GM21515 (cell line): ENCODE measurements around the gene TFEB.

Experiments used
- ATAC-seq: cut with Tn5 transposase; IDR thresholded peaks from one replicate; pipeline ENCODE4 v1.9.1; 2021; ENCODE audit not compliant: unreplicated experiment

Gene TFEB

DNA sequence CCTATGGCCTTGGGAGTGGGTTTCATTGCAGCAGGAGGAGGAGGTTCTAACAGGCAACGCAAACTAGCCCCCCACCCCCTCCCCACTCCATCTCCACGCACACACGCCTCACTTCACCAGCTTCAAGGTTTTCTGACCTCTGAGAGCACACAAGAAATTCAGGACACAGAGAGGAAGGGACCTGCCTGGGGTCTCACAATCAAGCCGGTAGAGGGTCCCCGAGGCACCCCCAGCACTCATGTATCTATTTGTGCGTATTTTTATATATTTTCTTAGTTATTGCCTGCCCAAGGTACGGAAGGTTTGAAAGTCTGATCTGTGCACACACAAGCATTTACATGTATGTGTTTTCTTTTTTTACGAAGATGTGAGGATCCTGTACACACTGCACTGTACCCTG lies 80.2 kb downstream of the TFEB start:
- no peak for ATAC-seq

DNA sequence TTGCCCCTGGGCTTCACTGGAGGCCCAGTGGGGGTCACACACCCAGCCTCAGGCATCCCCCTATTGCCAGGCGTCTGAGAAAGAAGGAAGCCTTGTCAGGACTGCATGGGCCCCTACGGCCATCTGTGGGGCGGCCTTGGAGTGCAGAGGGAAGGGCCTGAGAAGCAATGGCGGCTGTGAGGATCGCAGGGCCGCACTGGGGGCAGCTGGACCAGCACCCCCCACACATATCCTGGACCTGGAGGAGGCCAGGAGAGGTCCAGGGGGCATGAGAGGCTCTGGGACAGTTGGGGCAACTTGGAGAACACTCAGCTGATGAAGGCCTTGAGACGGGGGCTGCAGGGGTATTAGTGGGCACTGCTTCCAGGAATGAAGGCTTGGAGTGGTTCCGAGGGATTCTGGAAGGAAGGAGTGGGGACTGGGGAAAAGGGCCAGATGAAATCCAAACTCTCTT lies 80.7 kb downstream of the TFEB start:
- ATAC-seq: no peak

DNA sequence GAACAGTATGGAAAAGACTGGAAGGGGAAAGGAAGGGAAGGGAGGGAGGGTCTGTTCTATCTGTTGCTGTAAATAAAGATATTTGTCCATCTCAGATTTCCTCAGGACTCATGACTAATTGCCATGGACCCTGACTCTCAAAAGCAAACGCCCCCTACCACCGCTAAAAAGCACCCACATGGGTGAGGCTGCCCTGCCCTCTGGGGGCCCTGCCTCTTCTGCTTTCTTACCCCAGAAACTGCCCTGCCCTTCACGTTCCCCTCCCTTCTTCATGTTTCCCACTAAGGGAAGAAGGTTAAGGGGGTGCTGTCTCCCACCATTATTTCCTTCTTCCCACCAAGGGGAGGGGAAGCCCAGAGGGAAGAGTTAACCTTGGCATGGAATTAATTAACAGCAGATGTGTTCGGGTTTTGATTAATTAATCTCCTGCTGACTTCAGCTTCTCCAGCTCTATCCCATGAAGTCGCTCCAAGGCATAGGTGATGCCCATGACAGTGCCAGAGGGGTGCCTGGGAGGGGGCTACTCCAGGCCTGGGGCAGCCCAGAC lies 81.2 kb downstream of the TFEB start:
- no peak for ATAC-seq

DNA sequence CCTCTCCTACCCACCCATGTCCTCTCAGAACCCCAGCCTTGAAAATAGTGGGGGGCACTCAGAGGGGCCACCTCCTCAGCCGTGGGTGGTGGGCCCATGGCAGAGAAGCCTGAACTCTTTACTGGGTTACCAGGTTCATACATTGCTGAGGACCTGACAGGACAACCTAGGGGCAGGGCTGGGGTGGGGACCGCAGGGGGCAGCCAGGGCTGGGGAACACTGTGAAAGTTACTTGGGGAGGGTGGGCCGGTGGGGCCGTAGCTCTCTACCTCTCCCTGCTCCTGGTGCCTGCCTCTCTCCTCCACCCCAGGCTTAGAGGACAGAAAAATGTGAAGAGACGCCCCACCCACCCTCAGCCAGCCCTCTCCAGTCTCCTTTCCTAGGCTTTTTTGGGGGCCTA lies 81.7 kb downstream of the TFEB start:
- ATAC-seq: no peak

GRCh38 chr6:41652866-41653652 lies 82.3 kb downstream of the TFEB start:
- no peak for ATAC-seq

DNA sequence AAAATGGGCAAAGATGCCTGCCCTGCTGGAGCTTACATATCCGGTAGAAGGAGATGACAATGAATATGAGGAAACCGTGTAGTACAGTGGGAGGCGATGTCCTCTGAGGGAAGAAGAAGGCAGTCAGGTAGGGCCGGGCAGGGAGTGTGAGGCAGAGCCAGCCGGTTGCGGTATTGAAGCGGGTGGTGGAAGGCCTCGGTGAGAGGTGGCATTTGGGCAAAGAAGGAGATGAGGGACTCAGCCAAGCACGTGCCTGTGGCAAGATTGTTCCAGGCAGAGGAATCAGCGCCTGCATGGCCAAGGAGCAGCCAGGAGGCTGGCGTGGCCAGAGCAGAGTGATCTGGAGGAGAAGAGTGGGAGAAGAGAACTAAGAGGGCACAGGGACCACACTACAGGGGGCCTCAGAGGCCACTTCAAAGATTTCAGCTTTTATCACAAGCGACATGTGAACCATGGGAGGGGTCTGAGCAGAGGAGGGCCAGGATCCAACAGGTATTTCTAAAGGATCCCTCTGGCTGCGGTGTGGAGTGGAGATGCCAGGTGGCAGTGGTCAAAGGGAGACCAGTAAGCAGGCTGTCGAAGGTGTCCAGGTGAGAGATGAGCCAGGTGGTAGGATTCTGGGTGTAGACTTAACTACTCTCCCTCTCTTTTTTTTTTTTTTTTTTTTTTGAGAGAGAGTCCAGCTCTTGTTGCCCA lies 83.3 kb downstream of the TFEB start:
- no peak for ATAC-seq

DNA sequence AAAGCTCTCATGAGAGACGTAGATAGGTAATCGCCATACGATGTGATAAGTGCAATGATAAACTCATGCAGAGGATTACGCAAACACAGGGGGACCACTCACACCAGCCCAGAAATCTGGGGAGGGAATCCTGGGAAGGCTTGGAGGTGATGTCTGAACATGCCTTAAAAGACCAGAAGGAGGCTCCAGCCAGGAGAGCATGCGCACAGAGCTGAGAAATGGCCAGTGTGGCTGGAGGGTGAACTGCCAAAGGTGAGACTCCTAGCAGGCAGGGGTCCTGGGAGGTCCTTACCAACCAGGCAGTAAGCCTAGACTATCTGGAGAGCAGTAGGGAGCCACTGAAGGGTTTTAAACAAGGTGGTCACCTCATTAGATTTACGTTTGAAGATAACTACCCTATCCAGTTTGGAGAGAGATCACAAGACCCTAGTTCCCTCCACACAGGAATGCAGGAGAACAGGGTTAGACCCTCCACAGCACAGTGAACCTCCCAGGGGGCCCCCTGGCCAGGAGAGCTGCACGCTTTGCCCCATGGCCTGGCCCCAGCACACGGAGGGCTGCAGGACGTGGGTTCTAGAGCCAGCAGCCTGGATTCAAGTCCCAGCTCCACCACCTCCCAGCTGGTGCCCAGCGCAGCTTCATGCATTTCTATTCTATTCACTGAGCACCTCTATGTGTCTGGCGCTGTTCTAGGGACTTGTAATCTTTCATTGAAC lies 84.0 kb downstream of the TFEB start:
- ATAC-seq: no peak

DNA sequence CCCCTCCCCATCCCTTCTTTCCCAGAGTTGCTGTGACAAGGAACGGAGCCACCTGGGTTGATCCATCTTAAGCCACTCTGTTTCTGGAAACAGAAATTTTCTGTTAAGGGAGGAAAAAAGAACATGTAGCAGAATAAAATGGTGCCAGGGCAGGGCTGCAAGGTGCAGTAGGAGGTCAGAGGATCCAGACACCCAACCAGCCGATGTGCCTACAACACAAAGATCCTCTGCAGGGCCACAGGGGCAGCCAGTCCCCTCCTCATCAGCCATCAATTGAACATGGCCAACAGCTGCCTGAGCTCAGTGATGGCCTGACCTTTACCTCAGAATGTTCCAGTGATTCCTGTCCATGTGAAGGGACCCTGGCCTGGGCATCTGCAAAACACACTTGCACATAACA lies 85.3 kb downstream of the TFEB start:
- no peak for ATAC-seq

- no peak for ATAC-seq
Observed at GRCh38 chr6:41649596-41649995, 85.8 kb downstream of the TFEB start.

GRCh38 chr6:41648921-41649320 lies 86.5 kb downstream of the TFEB start:
- ATAC-seq: no peak

- no peak for ATAC-seq
Observed at GRCh38 chr6:41648070-41648585, 87.3 kb downstream of the TFEB start.

DNA sequence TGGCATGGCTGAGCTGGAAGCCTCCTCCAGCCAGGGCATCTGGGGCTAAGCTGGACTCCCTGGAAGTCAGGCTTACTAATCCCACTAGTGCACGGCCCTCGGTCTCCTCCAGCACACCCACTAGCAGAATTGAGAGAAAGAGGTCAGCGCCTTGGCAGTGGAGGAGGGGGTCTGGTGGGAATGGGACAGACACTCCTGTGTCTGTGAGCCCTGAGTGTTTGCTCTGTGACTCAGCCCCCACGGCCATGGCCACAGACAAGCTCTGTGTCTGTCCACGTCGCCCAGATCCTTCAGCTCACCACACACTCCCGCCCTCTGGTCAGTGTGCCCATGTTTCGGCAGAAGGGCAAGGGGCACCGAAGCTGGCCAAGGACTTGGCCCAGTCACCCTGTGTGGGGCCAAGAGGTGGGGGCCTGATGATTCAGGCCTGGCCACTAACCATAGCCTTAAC lies 88.3 kb downstream of the TFEB start:
- ATAC-seq: no peak

- no peak for ATAC-seq
Observed at GRCh38 chr6:41646026-41646795, 89.2 kb downstream of the TFEB start.

DNA sequence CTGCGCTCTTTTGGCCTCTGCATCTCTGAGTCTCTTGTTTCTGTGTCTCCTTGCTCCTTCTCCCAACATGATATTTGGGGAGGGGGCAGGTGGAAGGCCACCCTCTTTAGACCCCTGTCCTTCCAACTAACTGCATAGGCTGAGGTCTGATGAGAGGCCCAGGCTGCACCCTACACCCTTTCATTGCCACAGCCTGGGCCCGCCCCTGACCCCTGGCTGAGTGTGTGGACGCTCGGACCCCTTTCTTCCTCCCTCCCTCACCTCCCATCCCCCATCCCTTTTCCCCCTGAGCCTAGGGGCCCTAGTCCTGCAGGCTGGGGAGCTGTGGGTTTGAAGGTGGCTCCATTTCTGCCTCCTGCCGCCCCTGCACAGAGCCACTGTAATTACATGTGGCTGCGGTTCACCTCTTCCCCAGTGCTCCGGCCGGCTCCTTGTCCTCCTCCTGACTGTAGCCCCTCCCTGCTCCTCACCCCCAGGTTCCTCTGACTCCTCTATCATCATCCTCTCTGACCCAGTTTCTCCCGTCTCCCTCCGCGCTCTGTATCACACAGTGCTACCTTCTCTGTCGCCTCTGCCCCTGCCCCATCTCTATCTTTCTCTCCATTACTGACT lies 90.3 kb downstream of the TFEB start:
- no peak for ATAC-seq

- ATAC-seq: no peak
Observed at GRCh38 chr6:41644297-41644879, 91.0 kb downstream of the TFEB start.

DNA sequence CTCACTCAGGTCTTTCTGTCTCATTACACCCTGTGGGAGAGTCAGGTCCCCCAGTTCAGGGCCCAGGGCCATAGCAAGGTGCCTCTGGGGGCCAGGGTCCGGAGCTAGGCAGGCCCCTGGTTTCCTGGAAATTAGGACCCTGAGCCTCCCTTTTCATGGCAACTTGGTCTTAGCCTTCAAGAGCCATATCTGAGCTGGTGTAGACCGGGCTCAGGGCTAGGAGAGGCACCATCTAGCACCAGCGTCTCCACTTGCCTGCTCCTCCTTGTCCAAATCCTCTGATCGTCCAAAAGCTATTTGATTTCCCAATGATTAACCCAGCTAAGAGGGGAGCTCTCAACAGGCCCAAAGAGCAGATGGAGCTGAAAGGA lies 91.5 kb downstream of the TFEB start:
- no peak for ATAC-seq

- no peak for ATAC-seq
Observed at GRCh38 chr6:41642960-41643898, 92.2 kb downstream of the TFEB start.

DNA sequence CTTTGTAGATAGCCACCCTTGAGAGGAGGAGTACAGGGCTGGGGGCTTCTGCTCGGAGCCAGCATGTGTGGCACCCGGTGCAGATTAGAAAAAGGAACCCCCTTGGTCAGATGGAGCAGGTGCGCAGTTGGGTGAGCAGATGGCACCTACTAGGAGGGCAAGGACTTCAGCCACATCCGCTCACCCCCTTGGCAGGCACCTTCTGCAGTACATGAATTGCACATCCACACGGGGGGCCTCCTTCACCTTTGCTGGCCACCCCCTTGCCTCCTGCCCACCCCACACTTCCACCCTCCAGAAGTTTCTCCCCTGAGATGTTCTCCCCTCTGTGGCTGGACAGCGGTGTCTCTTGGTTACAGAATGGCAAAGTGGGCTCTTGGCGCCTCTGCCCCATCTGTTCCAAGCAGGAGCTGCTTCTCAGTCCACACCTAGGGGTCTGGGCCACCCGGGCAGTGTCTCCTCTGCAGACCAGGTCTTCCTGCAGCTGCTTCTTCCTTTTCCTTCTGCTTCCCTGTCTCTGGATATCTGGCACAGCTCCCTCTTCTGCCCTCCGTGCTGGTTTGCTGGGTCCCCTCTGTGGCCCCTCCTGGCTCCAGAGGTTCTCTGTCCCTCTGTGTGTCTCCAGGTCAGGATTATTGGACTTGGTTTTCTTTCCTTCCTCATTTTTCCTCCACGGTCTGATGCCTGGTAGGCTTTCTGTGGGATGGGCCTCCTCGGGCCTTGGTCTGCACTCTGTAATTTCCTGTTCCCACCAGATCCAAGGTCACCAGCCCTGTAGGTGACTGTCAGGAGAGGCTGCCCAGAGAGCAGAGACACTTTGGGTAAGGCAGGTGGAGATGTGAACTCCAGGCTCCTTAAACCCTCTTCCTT lies 93.1 kb downstream of the TFEB start:
- no peak for ATAC-seq
